ENCODE results near the gene COMT. TPM values are rescaled to one million over a fixed set of nuclear protein-coding genes. Genes with fewer than 3 reads are reported as not detected.

The COMT gene
- total and polyA plus RNA-seq, 2 donors = 52.7 to 198 TPM

- Histone ChIP-seq H3K4me3 (ENCODE audit: low read depth, low read length) (no peak overlapping the region), H3K27ac (ENCODE audit: low read depth) (peak overlapping the region; percentile 31)
These were observed 20.8 kb downstream of the COMT start for GRCh38 chr22:19962246-19962908.

GRCh38 chr22:19962909-19963806, 21.6 kb downstream of the COMT start:
- no peaks in the 10 kb centered on the region for H3K36me3 ChIP-seq (ENCODE audit: insufficient read depth)
- no peaks in the 10 kb centered on the region for H3K4me1 ChIP-seq (ENCODE audit: insufficient read depth)
- 74% methylated on average over 30 of the region's 30 CpGs for WGBS
- no peak for DNase-seq (ENCODE audit: extremely low spot score)
- peak overlapping the region; percentile 31 for H3K27ac ChIP-seq (ENCODE audit: low read depth)
- no peak overlapping the region for H3K4me3 ChIP-seq (ENCODE audit: low read depth, low read length)

More at GRCh38 chr22:19962246-19962908, 20.8 kb downstream of the COMT start:
- no peak for DNase-seq (ENCODE audit: extremely low spot score)
- Histone ChIP-seq H3K4me1 (ENCODE audit: insufficient read depth) (no peaks in the 10 kb centered on the region), H3K36me3 (ENCODE audit: insufficient read depth) (no peaks in the 10 kb centered on the region)
- 46% methylated on average over 22 of the region's 22 CpGs for WGBS

- 85% methylated on average over 12 of the region's 12 CpGs for WGBS
These were observed 22.5 kb downstream of the COMT start for GRCh38 chr22:19963863-19964642.

DNA sequence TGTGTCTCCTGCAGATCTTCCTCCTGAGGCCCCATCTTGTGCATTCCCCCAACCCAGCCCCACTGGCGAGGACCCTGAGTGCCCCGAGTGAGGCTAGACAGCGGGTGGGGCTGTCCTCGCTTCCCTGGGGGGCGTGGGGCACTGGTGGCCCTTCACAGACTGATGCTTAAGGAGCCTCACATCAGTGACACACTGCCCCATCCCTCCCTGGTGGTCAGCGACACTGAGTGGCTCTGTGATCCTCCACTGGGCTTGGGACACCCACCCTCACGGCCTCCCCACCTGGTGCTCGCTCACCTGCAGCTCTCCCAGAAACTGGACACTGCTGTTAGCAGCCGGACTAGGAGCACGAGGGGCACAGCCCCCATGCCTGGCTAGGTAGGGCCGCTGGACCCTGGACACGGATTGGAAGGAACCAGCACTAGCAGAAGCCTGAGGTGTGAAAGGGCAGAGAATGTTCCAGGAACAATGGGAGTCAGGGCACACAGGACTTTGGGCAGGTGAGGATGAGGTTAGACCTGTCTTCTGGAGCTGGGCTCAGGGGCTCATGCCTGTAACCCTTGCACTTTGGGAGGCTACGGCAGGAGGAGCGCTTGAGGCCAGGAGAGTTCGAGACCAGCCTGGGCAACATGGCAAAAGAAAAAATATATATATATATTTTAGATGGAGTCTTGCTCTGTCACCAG, 23.3 kb downstream of the COMT start:
- no peak for DNase-seq (ENCODE audit: extremely low spot score)
- Histone ChIP-seq H3K36me3 (ENCODE audit: insufficient read depth) (peaks cover 4% of the 10 kb centered on the region), H3K4me1 (ENCODE audit: insufficient read depth) (no peaks in the 10 kb centered on the region), H3K27ac (ENCODE audit: low read depth) (no peak overlapping the region), H3K4me3 (ENCODE audit: low read depth, low read length) (no peak overlapping the region)
- WGBS = 95% methylated on average over 15 of the region's 15 CpGs

More at GRCh38 chr22:19963863-19964642, 22.5 kb downstream of the COMT start:
- H3K4me3 ChIP-seq (ENCODE audit: low read depth, low read length) = no peak overlapping the region
- H3K27ac ChIP-seq (ENCODE audit: low read depth) = no peak overlapping the region
- no peaks in the 10 kb centered on the region for H3K4me1 ChIP-seq (ENCODE audit: insufficient read depth)
- H3K36me3 ChIP-seq (ENCODE audit: insufficient read depth) = peaks cover 4% of the 10 kb centered on the region
- no peak for DNase-seq (ENCODE audit: extremely low spot score)

DNA sequence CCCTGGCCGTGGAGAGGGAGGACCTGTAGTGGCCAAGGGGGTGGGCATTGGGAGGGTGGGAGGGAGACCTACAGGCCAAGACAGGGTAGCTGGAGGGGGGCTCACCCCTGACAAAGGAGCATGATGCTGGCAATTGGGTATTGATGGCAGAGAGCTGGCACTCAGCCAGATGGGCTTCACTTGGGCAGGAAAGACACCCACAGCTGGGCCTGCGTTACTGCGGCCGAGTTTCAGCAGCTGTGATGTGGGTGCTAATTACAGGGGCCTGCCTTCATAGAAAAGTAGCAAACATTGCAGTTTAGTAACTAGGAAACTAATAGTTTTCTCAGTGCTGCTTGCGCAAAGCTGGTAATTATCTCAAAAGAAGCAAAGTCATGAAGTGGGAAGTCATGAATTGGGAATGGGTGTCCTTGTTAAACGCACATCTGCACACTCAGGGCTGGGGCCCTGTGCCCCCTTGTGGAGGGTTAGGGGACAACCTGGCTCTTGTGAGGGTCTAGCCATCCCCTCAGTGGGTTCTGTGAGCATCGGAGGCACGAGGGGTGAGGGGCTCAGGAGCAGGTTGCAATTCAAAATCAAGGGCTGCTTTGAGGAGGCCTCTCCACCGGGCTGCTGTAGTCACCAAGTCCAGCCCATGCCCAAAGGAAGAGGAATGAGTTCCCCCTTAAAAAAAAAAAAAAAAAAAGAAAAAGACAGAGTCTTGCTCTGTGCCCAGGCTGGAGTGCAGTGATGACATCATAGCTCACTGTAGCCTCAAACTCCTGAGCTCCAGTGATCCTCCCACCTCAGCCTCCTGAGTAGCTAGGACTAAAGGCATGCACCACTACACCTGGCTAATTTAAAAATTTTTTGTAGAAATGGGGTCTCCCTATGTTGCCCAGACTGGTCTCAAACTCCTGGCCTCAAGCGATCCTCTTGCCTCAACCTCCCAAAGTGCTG, 24.5 kb downstream of the COMT start:
- WGBS = 84% methylated on average over 10 of the region's 10 CpGs
- H3K36me3 ChIP-seq (ENCODE audit: insufficient read depth) = peaks cover 4% of the 10 kb centered on the region

DNA sequence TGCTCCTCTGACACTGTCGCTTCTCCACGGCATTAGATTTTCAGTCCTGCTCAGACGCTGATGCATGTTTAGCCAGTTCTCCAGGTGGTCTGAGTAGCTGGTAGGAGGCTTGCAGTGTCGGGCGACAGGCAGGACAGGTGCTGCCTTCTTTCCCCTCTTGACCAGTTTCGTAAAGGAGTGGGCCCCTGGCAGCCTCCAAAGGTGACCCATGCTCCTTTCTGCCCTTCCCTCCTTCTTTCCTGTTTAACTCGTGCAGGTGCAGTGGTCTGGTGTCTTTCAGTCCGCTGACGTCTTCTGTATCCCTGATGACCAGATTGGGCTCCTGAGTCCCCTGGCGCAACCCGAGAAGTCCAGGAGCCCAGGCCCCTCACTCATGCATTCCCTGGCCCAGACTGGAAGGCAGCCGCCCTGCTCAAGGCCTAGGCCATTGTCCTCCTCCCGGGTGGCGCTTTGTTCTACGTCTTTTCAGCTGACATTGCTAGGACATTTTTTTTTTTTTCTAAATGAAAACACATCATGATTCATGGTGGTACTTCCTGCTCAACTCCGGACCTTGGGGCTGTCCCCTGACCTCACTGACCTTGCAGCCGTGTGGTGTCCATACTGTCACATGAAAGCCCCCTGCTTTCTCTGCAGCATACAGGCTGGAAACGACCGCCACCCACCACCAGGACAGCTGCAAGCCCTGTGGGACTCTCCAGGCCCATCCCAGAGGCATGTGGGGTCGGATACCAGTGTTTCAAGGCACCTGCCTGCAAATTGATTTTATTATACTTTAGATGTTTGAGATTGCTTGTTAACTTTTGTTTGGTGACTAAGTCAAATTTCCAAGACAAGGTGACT, 25.6 kb downstream of the COMT start:
- 76% methylated on average over 20 of the region's 20 CpGs for WGBS
- peaks cover 4% of the 10 kb centered on the region for H3K36me3 ChIP-seq (ENCODE audit: insufficient read depth)
- H3K4me1 ChIP-seq (ENCODE audit: insufficient read depth) = no peaks in the 10 kb centered on the region
- no peak overlapping the region for H3K27ac ChIP-seq (ENCODE audit: low read depth)
- H3K4me3 ChIP-seq (ENCODE audit: low read depth, low read length) = no peak overlapping the region
- no peak for DNase-seq (ENCODE audit: extremely low spot score)

More for the DNA sequence above, 24.5 kb downstream of the COMT start:
- Histone ChIP-seq H3K4me1 (ENCODE audit: insufficient read depth) (no peaks in the 10 kb centered on the region), H3K4me3 (ENCODE audit: low read depth, low read length) (no peak overlapping the region), H3K27ac (ENCODE audit: low read depth) (no peak overlapping the region)
- no peak for DNase-seq (ENCODE audit: extremely low spot score)

DNA sequence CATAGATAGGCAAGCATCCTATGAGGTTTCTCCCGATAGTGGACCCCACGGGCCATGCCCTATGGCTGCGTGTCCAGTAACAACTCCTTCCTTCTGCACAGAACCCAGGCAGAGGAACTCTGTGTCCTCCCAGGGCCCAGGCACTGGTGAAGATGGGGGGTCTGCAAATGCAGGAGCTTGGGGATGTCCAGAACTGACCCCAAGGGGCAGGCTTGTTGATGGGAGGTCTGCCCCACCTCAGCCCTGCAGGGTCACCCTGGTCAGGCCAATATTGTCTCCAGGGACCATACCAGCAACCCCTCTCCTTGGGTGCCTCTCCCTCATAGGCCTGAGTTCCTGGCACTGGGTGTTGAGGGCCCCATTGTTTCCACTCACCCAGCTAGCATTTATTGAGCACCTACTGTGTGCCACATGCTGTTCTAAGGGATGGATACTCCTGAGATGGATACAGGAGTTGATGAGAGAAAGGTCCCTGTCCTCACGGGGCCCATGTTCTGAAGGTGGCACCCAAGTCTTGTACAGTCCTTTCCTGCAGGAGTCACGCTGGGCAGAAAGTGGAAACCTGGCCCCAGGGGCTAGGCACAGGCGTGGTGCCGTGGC, 26.4 kb downstream of the COMT start:
- peaks cover 4% of the 10 kb centered on the region for H3K36me3 ChIP-seq (ENCODE audit: insufficient read depth)
- H3K27ac ChIP-seq (ENCODE audit: low read depth) = no peak overlapping the region
- 88% methylated on average over 7 of the region's 7 CpGs for WGBS
- DNase-seq (ENCODE audit: extremely low spot score) = no peak
- no peak overlapping the region for H3K4me3 ChIP-seq (ENCODE audit: low read depth, low read length)
- no peaks in the 10 kb centered on the region for H3K4me1 ChIP-seq (ENCODE audit: insufficient read depth)

GRCh38 chr22:19968450-19968891, 26.9 kb downstream of the COMT start:
- peaks cover 4% of the 10 kb centered on the region for H3K36me3 ChIP-seq (ENCODE audit: insufficient read depth)
- 83% methylated on average over 18 of the region's 18 CpGs for WGBS
- no peaks in the 10 kb centered on the region for H3K4me1 ChIP-seq (ENCODE audit: insufficient read depth)
- no peak for DNase-seq (ENCODE audit: extremely low spot score)
- no peak overlapping the region for H3K4me3 ChIP-seq (ENCODE audit: low read depth, low read length)
- H3K27ac ChIP-seq (ENCODE audit: low read depth) = no peak overlapping the region

DNA sequence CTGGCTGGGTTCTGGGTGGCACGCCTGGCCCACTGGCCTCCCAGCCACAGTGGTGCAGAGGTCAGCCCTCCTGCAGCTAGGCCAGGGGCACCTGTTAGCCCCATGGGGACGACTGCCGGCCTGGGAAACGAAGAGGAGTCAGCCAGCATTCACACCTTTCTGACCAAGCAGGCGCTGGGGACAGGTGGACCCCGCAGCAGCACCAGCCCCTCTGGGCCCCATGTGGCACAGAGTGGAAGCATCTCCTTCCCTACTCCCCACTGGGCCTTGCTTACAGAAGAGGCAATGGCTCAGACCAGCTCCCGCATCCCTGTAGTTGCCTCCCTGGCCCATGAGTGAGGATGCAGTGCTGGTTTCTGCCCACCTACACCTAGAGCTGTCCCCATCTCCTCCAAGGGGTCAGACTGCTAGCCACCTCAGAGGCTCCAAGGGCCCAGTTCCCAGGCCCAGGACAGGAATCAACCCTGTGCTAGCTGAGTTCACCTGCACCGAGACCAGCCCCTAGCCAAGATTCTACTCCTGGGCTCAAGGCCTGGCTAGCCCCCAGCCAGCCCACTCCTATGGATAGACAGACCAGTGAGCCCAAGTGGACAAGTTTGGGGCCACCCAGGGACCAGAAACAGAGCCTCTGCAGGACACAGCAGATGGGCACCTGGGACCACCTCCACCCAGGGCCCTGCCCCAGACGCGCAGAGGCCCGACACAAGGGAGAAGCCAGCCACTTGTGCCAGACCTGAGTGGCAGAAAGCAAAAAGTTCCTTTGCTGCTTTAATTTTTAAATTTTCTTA, 27.8 kb downstream of the COMT start:
- H3K27ac ChIP-seq (ENCODE audit: low read depth) = no peak overlapping the region
- H3K4me1 ChIP-seq (ENCODE audit: insufficient read depth) = no peaks in the 10 kb centered on the region
- DNase-seq (ENCODE audit: extremely low spot score) = no peak
- WGBS = 82% methylated on average over 11 of the region's 11 CpGs
- peaks cover 4% of the 10 kb centered on the region for H3K36me3 ChIP-seq (ENCODE audit: insufficient read depth)
- H3K4me3 ChIP-seq (ENCODE audit: low read depth, low read length) = no peak overlapping the region

GRCh38 chr22:19970031-19970478, 28.5 kb downstream of the COMT start:
- Histone ChIP-seq H3K4me3 (ENCODE audit: low read depth, low read length) (no peak overlapping the region), H3K4me1 (ENCODE audit: insufficient read depth) (no peaks in the 10 kb centered on the region), H3K36me3 (ENCODE audit: insufficient read depth) (peaks cover 4% of the 10 kb centered on the region), H3K27ac (ENCODE audit: low read depth) (no peak overlapping the region)
- DNase-seq (ENCODE audit: extremely low spot score) = no peak
- WGBS = 80% methylated on average over 9 of the region's 9 CpGs

All from urinary bladder (tissue), 4 donors.